SK-N-MC (cell line): ENCODE measurements around the gene RUNX2.
"Not testable (repeated sequence)": the region's sequence is repeated elsewhere in the genome, so short reads cannot be mapped to it uniquely, and the experiment has no call there.

ENCODE experiments used
- EZH2 ChIP-seq: fragments of 200-600 bp; sonication (generic); IDR thresholded peaks from one replicate; pipeline ENCODE4 v1.6.1; 2017; ENCODE audit warnings: antibody characterized with exemption
- POLR2AphosphoS5 ChIP-seq: IDR thresholded peaks from 2 replicates; pipeline ENCODE4 v1.6.1; 2012; ENCODE audit warnings: mild to moderate bottlenecking, low read depth, low read length, borderline replicate concordance

GRCh38 chr6:45294065-45294701, 33.9 kb upstream of the RUNX2 start:
- TF ChIP-seq POLR2AphosphoS5, EZH2: not testable (repeated sequence)
